T-helper 1 cell treated with Interleukin-12 subunit alpha and Interleukin-12 subunit beta and Interleukin-4 antibody, amounts not matched to agents 30 μg/mL and 1 μg/mL, for 36 hours (primary cell): ENCODE data around the gene SESN2.

ENCODE experiments used
- H3K27ac Mint-ChIP-seq: one replicate; pipeline ENCODE4 v1.8.0; 2021; ENCODE audit warnings: mild to moderate bottlenecking, mixed read lengths
- H3K27me3 Mint-ChIP-seq: one replicate; pipeline ENCODE4 v1.8.0; 2021; ENCODE audit warnings: low read depth, mixed read lengths
- H3K36me3 Mint-ChIP-seq: one replicate; pipeline ENCODE4 v1.8.0; 2021; ENCODE audit warnings: low read depth, mixed read lengths
- H3K4me1 Mint-ChIP-seq: one replicate; pipeline ENCODE4 v1.8.0; 2021; ENCODE audit warnings: low read depth, mixed read lengths
- H3K4me3 Mint-ChIP-seq: one replicate; pipeline ENCODE4 v1.8.0; 2021; ENCODE audit warnings: mild to moderate bottlenecking, moderate library complexity, mixed read lengths
- H3K9me3 Mint-ChIP-seq: one replicate; pipeline ENCODE4 v1.8.0; 2021; ENCODE audit warnings: mixed read lengths

Gene SESN2

GRCh38 chr1:28244549-28245251, 14.6 kb upstream of the SESN2 start:
- no peak overlapping the region for H3K4me3 Mint-ChIP-seq
- H3K36me3 Mint-ChIP-seq: no peaks in the 10 kb centered on the region
- H3K27ac Mint-ChIP-seq: no peak overlapping the region
- no peaks in the 10 kb centered on the region for H3K27me3 Mint-ChIP-seq
- H3K4me1 Mint-ChIP-seq: peaks cover 43% of the 10 kb centered on the region
- H3K9me3 Mint-ChIP-seq: no peaks in the 10 kb centered on the region

- Mint-ChIP-seq H3K27ac (peak overlapping the region; percentile 85), H3K4me1 (peaks cover 48% of the 10 kb centered on the region), H3K27me3 (no peaks in the 10 kb centered on the region), H3K36me3 (no peaks in the 10 kb centered on the region), H3K4me3 (peak overlapping the region; percentile 79), H3K9me3 (no peaks in the 10 kb centered on the region)
Measured at GRCh38 chr1:28246427-28246832, 12.9 kb upstream of the SESN2 start.

DNA sequence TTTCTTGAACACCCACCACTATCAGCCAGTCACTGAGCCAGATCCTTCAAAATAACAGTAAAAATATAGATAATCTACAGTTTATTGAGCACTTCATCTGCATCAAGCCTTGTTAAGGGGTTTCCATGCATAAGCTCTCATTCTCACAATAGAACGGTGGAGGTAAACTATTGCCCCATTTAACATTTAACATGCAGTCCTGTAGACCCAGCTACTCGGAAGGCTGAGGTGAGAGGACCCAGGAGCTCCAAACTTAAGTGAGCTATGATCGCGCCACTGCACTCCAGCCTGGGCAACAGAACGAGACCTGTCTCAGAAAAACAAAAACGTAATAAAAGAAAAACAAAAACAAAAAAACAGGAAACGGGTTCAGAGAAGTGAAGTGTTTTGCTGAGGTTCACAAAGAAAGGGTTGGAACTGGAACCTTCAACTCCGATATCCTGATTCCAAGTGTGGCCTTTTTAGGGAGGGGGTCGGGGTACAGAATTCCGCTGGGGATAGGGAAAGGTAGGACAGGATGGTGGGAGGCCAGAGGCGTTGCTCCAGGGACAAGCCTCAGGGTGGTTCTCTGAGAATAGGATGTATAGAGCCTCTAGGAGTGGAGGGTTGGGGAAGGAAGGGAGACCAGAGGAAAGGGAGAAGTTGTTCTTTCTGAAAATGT, 11.6 kb upstream of the SESN2 start:
- Mint-ChIP-seq H3K9me3 (no peaks in the 10 kb centered on the region), H3K4me3 (peak overlapping the region; percentile 79), H3K4me1 (peaks cover 47% of the 10 kb centered on the region), H3K36me3 (no peaks in the 10 kb centered on the region), H3K27me3 (no peaks in the 10 kb centered on the region), H3K27ac (peak overlapping the region; percentile 85)

DNA sequence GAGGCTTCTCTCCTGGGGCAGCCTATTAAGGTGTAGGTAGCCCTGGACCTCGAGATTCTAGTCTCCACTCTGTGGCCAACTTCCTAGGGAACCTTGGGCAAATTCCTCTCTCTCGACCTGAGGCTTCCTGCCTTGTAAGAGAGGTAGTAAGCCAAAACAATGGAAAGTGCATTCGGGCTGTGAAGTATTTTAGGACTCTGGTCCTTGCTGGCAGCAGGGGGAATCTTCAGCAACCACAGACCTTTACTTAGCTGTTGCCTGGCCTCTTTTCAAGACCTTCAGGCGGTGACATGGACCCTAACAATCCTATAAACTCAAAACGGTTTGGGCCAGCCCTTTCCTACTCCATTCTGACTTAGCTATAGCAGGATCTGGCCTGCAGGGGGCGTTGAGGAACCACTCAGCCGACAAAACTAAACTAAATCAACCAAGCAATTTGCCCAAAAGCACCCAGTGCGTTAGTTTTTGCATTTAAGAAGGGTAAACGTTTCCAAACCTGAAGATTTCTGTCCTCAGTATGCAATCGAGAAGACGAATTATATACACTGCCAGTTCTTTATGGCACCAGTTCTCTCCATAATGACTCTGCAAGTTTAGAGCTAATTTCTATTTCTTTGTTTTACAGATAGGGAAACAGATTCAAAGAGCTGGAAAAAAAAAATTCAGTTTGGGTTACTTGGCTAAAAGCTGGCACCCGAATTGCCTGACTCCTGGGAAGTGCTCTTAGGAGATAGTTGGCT, 10.9 kb upstream of the SESN2 start:
- Mint-ChIP-seq H3K27ac (peak overlapping the region; percentile 85), H3K36me3 (no peaks in the 10 kb centered on the region), H3K4me3 (peak overlapping the region; percentile 79), H3K9me3 (no peaks in the 10 kb centered on the region), H3K4me1 (peaks cover 41% of the 10 kb centered on the region), H3K27me3 (no peaks in the 10 kb centered on the region)

DNA sequence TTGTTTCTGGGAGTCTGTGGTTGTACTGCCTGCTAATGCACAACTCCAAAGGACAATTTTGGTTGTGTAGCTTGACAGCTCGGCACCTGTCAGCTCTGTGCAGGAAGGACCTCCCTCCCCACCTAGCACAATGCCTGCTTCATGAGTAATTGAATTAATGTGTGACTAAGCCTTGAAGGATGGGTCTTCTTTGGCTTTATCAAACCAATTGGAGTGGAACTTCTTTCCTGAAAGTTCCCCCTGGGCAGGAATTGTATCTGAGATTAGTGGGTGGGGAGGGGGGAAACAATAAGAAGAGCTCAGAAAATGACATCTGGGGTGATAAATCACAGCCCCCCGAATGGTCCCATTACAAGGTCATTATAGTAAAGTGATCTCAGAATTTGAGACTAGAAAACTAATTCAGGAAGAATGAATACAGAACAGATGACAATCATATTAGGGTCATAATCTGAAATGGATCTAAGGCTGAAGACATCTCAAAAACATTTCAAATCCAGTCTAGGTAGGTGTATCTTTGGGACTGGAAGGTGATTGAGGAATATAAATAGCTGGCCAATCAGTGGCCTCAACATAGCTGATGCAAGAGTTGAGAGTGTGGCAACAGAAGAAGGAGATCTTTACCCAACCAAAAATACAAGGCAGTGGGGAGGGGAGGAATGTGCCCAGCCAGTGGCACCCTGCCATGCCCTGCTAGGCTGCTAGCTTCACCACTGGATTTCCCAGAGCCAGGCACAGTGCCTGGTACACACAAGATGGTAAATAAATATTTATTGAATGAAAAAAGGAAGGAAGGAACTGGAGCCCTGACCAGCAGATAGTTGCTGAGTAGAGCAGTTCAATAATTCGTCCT, 10.1 kb upstream of the SESN2 start:
- peaks cover 36% of the 10 kb centered on the region for H3K4me1 Mint-ChIP-seq
- H3K36me3 Mint-ChIP-seq: no peaks in the 10 kb centered on the region
- H3K27me3 Mint-ChIP-seq: no peaks in the 10 kb centered on the region
- peak overlapping the region; percentile 85 for H3K27ac Mint-ChIP-seq
- peak overlapping the region; percentile 79 for H3K4me3 Mint-ChIP-seq
- H3K9me3 Mint-ChIP-seq: no peaks in the 10 kb centered on the region

- Mint-ChIP-seq H3K27me3 (no peaks in the 10 kb centered on the region), H3K4me1 (peaks cover 34% of the 10 kb centered on the region), H3K9me3 (no peaks in the 10 kb centered on the region), H3K27ac (no peak overlapping the region), H3K36me3 (no peaks in the 10 kb centered on the region), H3K4me3 (no peak overlapping the region)
Measured at GRCh38 chr1:28249866-28250295, 9.4 kb upstream of the SESN2 start.

- H3K4me3 Mint-ChIP-seq: peak overlapping the region; percentile 69
- peaks cover 30% of the 10 kb centered on the region for H3K4me1 Mint-ChIP-seq
- no peaks in the 10 kb centered on the region for H3K27me3 Mint-ChIP-seq
- peak overlapping the region; percentile 82 for H3K27ac Mint-ChIP-seq
- H3K9me3 Mint-ChIP-seq: no peaks in the 10 kb centered on the region
- H3K36me3 Mint-ChIP-seq: peaks cover 3% of the 10 kb centered on the region
Measured at GRCh38 chr1:28256197-28256827, 3.0 kb upstream of the SESN2 start.

GRCh38 chr1:28257736-28258135, 1.6 kb upstream of the SESN2 start:
- H3K27me3 Mint-ChIP-seq: no peaks in the 10 kb centered on the region
- no peaks in the 10 kb centered on the region for H3K9me3 Mint-ChIP-seq

GRCh38 chr1:28258628-28259251, 578 bp upstream of the SESN2 start:
- H3K9me3 Mint-ChIP-seq: no peaks in the 10 kb centered on the region
- H3K27me3 Mint-ChIP-seq: no peaks in the 10 kb centered on the region
- H3K4me3 Mint-ChIP-seq: peak overlapping the region; percentile 71
- H3K36me3 Mint-ChIP-seq: peaks cover 7% of the 10 kb centered on the region
- peaks cover 36% of the 10 kb centered on the region for H3K4me1 Mint-ChIP-seq
- H3K27ac Mint-ChIP-seq: peak overlapping the region; percentile 90

More at GRCh38 chr1:28257736-28258135, 1.6 kb upstream of the SESN2 start:
- Mint-ChIP-seq H3K4me3 (no peak overlapping the region), H3K36me3 (peaks cover 4% of the 10 kb centered on the region), H3K27ac (peak overlapping the region; percentile 69), H3K4me1 (peaks cover 32% of the 10 kb centered on the region)

DNA sequence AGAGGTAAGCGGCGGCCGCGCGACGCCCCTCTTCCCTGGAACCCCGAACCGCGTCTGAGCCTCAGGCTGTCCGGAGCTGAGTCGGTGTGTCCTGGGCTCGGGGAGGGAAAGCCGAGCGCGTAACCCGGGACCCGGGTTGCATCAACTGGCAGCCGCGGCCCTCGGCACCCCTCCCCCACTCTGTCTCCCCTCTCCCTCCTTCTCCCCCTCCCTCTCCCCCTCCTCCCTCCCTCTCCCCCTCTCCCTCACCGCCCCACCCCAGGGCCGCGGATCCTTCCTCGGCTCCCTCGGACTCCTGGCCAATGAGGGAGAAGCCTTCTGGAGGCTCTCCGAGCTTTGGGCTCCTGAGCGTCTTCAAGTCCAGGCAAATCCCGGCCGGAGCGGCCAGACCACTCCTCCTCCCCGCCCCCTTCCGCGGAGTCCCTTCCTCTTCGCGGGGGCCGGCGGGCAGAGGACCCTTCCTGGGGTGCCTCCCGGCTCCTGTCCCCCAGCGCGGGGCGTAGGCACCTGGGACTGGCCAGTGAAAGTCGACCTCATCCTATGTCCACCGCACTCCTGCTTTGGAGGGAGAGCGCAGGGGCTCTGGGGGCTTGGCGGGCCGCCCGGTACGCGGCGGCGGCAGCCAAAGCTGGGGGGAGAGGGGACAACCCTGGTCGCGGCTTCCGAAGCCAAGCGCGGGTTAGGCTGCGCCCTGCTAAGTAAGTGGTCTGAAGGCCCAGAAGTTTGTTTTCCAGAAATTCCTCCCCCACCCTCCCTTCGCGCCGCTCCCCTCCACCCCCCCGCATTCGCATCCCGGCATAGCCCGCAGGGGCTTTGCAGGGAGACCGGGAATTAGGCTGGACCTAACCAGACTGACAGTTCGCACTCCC, 850 bp downstream of the SESN2 start:
- peak overlapping the region; percentile 43 for H3K27ac Mint-ChIP-seq
- no peaks in the 10 kb centered on the region for H3K27me3 Mint-ChIP-seq
- peaks cover 7% of the 10 kb centered on the region for H3K36me3 Mint-ChIP-seq
- H3K4me3 Mint-ChIP-seq: peak overlapping the region; percentile 71
- H3K4me1 Mint-ChIP-seq: peaks cover 36% of the 10 kb centered on the region
- no peaks in the 10 kb centered on the region for H3K9me3 Mint-ChIP-seq

- Mint-ChIP-seq H3K4me3 (peak overlapping the region; percentile 71), H3K36me3 (peaks cover 7% of the 10 kb centered on the region), H3K27ac (peak overlapping the region; percentile 43), H3K27me3 (no peaks in the 10 kb centered on the region), H3K4me1 (peaks cover 38% of the 10 kb centered on the region), H3K9me3 (no peaks in the 10 kb centered on the region)
Measured at GRCh38 chr1:28260803-28261174, 1.5 kb downstream of the SESN2 start.

- Mint-ChIP-seq H3K4me1 (peaks cover 25% of the 10 kb centered on the region), H3K27ac (no peak overlapping the region), H3K36me3 (peaks cover 8% of the 10 kb centered on the region), H3K27me3 (no peaks in the 10 kb centered on the region), H3K9me3 (no peaks in the 10 kb centered on the region), H3K4me3 (no peak overlapping the region)
Measured at GRCh38 chr1:28264897-28265296, 5.6 kb downstream of the SESN2 start.

DNA sequence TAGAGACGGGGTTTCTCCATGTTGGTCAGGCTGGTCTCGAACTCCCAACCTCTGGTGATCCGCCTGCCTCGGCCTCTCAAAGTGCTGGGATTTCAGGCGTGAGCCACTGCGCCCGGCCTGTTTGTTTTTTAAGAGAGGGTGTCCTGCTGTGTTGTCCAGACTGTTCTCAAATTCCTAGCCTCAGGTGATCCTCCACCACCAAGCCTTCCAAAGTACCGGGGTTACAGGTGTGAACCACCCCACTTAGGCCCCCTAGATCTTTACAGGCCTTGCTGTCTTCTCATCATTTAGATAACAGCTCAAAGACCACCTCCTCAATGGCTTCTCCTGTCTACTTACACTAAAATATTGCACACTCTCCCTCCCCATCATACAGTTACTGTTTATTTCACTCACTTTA, 6.3 kb downstream of the SESN2 start:
- Mint-ChIP-seq H3K27me3 (no peaks in the 10 kb centered on the region), H3K36me3 (peaks cover 8% of the 10 kb centered on the region), H3K27ac (no peak overlapping the region), H3K4me3 (no peak overlapping the region), H3K4me1 (peaks cover 25% of the 10 kb centered on the region), H3K9me3 (no peaks in the 10 kb centered on the region)
